ENCODE results near the gene RPS24. TPM values are rescaled to one million over a fixed set of nuclear protein-coding genes. Genes with fewer than 3 reads are reported as not detected.

RPS24 gene
- total and polyA plus RNA-seq, 3 experiments from 2014 or later = 996 to 1,994 (median 1,808) TPM

GRCh38 chr10:78045856-78046255, 12.2 kb downstream of the RPS24 start:
- no peaks in the 10 kb centered on the region for H3K9me3 Mint-ChIP-seq
- H3K4me3 Mint-ChIP-seq = no peak overlapping the region
- H3K4me3 ChIP-seq (ENCODE audit: low read length) = no peak overlapping the region
- H3K27ac Mint-ChIP-seq = no peak overlapping the region
- no peaks in the 10 kb centered on the region for H3K9me3 ChIP-seq (ENCODE audit: low read length)
- peaks cover 4% of the 10 kb centered on the region for H3K4me1 ChIP-seq (ENCODE audit: insufficient read depth, low read length)
- peaks cover 0 to 31% (median 12%) of the 10 kb centered on the region in 3 donors for H3K36me3 Mint-ChIP-seq
- H3K4me1 Mint-ChIP-seq = peaks cover 16 to 28% (median 25%) of the 10 kb centered on the region in 3 donors
- POLR2A ChIA-PET = no interaction called here
- H3K27ac ChIP-seq (ENCODE audit: low read depth, low read length) = no peak overlapping the region
- peaks cover 16% of the 10 kb centered on the region for H3K36me3 ChIP-seq (ENCODE audit: insufficient read depth, low read length)
- H3K27me3 ChIP-seq (ENCODE audit: insufficient read depth, low read length, poor library complexity, severe bottlenecking) = no peaks in the 10 kb centered on the region
- DNase-seq = no peak
- no peaks in the 10 kb centered on the region for H3K27me3 Mint-ChIP-seq
- CTCF ChIA-PET = interaction anchor here (1.1 to 4.7 kb wide), 7 partner anchors 9 to 1158 kb away, joined by 3 to 64 read pairs (median 10); no protein-coding TSS in a partner anchor

GRCh38 chr10:78046711-78047269, 13.1 kb downstream of the RPS24 start:
- ChIA-PET CTCF (interaction anchor here (0.7 to 4.7 kb wide), 18 partner anchors 10 to 1167 kb away, joined by 3 to 64 read pairs (median 4); no protein-coding TSS in a partner anchor), POLR2A (no interaction called here)
- no peaks in the 10 kb centered on the region for H3K27me3 Mint-ChIP-seq
- H3K4me1 ChIP-seq (ENCODE audit: insufficient read depth, low read length) = peaks cover 4% of the 10 kb centered on the region
- no peaks in the 10 kb centered on the region for H3K9me3 Mint-ChIP-seq
- no peak overlapping the region for H3K27ac Mint-ChIP-seq
- H3K36me3 ChIP-seq (ENCODE audit: insufficient read depth, low read length) = peaks cover 7% of the 10 kb centered on the region
- no peak for DNase-seq
- H3K4me1 Mint-ChIP-seq = peaks cover 8 to 23% (median 19%) of the 10 kb centered on the region in 3 donors
- no peaks in the 10 kb centered on the region for H3K27me3 ChIP-seq (ENCODE audit: insufficient read depth, low read length, poor library complexity, severe bottlenecking)
- H3K4me3 ChIP-seq (ENCODE audit: low read length) = no peak overlapping the region
- no peaks in the 10 kb centered on the region for H3K9me3 ChIP-seq (ENCODE audit: low read length)
- H3K4me3 Mint-ChIP-seq = no peak overlapping the region
- peaks cover 0 to 22% (median 5%) of the 10 kb centered on the region in 3 donors for H3K36me3 Mint-ChIP-seq
- no peak overlapping the region for H3K27ac ChIP-seq (ENCODE audit: low read depth, low read length)

DNA sequence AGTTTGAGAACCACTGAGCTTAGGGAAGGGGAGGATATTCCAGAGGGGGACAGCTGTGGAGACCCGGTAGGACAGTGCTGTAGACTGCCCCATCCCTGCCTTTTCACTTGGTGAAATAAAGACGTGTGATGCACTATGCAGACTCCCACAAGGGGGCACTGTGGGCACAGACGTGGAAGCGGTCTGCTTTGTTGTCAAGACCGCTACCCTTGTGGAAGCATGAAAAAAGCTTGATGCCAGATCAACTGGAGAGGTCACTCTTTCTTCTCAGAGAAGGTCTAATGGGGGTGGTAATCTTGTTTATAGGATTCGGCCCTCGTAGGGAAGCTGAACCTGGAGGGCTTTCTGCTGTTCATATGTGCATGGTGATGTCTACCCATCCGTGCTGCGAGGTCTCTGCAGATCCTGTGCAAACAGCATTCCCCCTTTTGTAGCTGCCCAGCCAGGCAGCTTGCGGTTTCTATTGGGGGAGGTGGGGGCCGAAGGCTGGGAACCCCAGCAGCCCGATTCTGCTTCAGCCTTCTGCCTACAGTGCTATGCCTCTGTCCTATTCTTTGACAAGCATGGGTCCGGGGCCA, 13.7 kb downstream of the RPS24 start:
- Mint-ChIP-seq H3K27ac (peak overlapping the region in 2 of 8 donors; percentile 27 to 62), H3K36me3 (peaks cover 0 to 16% (median 4%) of the 10 kb centered on the region in 3 donors), H3K4me3 (no peak overlapping the region), H3K9me3 (no peaks in the 10 kb centered on the region), H3K4me1 (peaks cover 8 to 23% (median 19%) of the 10 kb centered on the region in 3 donors), H3K27me3 (no peaks in the 10 kb centered on the region)
- no peaks in the 10 kb centered on the region for H3K9me3 ChIP-seq (ENCODE audit: low read length)
- H3K27ac ChIP-seq (ENCODE audit: low read depth, low read length) = no peak overlapping the region
- no peaks in the 10 kb centered on the region for H3K27me3 ChIP-seq (ENCODE audit: insufficient read depth, low read length, poor library complexity, severe bottlenecking)
- ChIA-PET POLR2A (no interaction called here), CTCF (interaction anchor here (0.6 to 4.7 kb wide), 21 partner anchors 11 to 1166 kb away, joined by 3 to 64 read pairs (median 4); no protein-coding TSS in a partner anchor)
- DNase-seq = peak; percentile 61 to 81 (median 69)
- no peak overlapping the region for H3K4me3 ChIP-seq (ENCODE audit: low read length)
- H3K36me3 ChIP-seq (ENCODE audit: insufficient read depth, low read length) = peaks cover under 1% of the 10 kb centered on the region
- peaks cover 4% of the 10 kb centered on the region for H3K4me1 ChIP-seq (ENCODE audit: insufficient read depth, low read length)

- ChIA-PET CTCF (interaction anchor here (1.8 to 1.9 kb wide), 2 partner anchors 13 to 1145 kb away, joined by 4 to 9 read pairs; no protein-coding TSS in a partner anchor), POLR2A (no interaction called here)
- Histone ChIP-seq H3K36me3 (ENCODE audit: insufficient read depth, low read length) (no peaks in the 10 kb centered on the region), H3K4me3 (ENCODE audit: low read length) (no peak overlapping the region), H3K27ac (ENCODE audit: low read depth, low read length) (no peak overlapping the region), H3K4me1 (ENCODE audit: insufficient read depth, low read length) (peaks cover 4% of the 10 kb centered on the region), H3K27me3 (ENCODE audit: insufficient read depth, low read length, poor library complexity, severe bottlenecking) (no peaks in the 10 kb centered on the region), H3K9me3 (ENCODE audit: low read length) (no peaks in the 10 kb centered on the region)
- Mint-ChIP-seq H3K4me3 (no peak overlapping the region), H3K36me3 (peaks cover 0 to 3% (median 2%) of the 10 kb centered on the region in 3 donors), H3K9me3 (no peaks in the 10 kb centered on the region), H3K4me1 (peaks cover 4 to 9% (median 6%) of the 10 kb centered on the region in 3 donors), H3K27me3 (no peaks in the 10 kb centered on the region), H3K27ac (no peak overlapping the region)
- no peak for DNase-seq
These were observed 16.2 kb downstream of the RPS24 start for GRCh38 chr10:78049851-78050250.

DNA sequence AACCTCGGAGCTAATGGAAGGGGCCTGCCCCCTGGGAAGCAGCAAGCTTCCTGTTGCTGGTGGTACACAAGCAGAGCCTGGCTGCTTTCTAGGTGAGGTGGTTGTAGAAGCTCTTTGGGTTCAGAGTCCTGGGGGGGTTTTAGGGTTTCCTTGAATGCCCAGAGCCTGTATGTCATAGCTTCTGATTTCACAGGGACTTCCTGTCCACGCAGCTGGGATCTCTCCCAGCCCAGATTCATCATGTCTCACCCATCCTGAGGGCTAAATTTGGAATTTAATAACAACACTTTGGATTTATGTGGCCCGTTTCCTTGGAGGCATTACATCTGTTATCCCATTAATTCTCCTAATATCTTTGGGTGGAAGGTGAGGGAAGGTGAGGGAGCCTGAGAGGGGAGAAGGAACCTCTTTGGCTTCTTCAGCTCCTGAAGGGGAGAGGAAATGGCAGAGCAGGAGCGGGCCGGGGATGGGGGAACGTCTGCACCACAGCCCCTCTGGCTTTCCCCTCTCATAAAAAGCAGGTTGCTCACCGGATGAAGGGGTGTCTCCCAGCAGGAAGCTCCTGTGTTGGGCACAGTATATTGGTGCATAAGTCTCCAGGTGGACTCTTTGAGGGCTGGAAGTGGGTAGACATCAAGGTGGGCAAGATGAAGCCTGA, 19.7 kb downstream of the RPS24 start:
- H3K27ac Mint-ChIP-seq = no peak overlapping the region

DNA sequence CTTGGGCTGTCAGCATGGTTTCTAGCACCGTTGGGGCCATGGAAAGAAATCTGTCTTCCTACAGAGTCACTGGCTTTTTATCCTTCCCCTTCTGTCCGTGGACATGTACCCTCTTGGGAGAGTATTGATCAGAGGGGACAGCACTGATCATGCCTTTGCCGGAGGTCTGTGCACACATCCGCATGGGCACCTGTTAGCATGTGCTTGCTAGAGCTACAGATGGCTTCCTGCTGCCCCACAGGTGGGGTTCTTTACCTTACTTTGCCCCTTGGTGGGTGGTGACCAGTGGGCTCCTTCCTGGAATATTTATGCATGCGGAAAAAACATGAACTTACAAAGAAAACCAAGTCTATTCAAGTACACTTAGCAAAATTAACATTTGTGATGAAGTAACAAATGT, 24.9 kb downstream of the RPS24 start:
- H3K27ac Mint-ChIP-seq = no peak overlapping the region
- POLR2A ChIA-PET = no interaction called here

More for the DNA sequence above, 19.7 kb downstream of the RPS24 start:
- Histone ChIP-seq H3K4me3 (ENCODE audit: low read length) (no peak overlapping the region), H3K27ac (ENCODE audit: low read depth, low read length) (no peak overlapping the region), H3K4me1 (ENCODE audit: insufficient read depth, low read length) (no peaks in the 10 kb centered on the region), H3K9me3 (ENCODE audit: low read length) (no peaks in the 10 kb centered on the region), H3K27me3 (ENCODE audit: insufficient read depth, low read length, poor library complexity, severe bottlenecking) (no peaks in the 10 kb centered on the region), H3K36me3 (ENCODE audit: insufficient read depth, low read length) (no peaks in the 10 kb centered on the region)
- Mint-ChIP-seq H3K9me3 (no peaks in the 10 kb centered on the region), H3K36me3 (peaks cover 0 to 6% (median 3%) of the 10 kb centered on the region in 3 donors), H3K4me3 (no peak overlapping the region), H3K4me1 (no peaks in the 10 kb centered on the region), H3K27me3 (no peaks in the 10 kb centered on the region)
- ChIA-PET CTCF (no interaction called here), POLR2A (interaction anchor here (0.6 kb wide), 1 partner anchor 10 kb away, joined by 3 read pairs; no protein-coding TSS in a partner anchor)
- DNase-seq = no peak

GRCh38 chr10:78059906-78060702, 26.4 kb downstream of the RPS24 start:
- H3K9me3 Mint-ChIP-seq = no peaks in the 10 kb centered on the region
- peaks cover 3% of the 10 kb centered on the region in 2 donors for H3K27me3 Mint-ChIP-seq
- no peak overlapping the region for H3K27ac Mint-ChIP-seq
- POLR2A ChIA-PET = no interaction called here
- CTCF ChIA-PET = interaction anchor here (1.6 kb wide), 1 partner anchor 12 kb away, joined by 4 read pairs; no protein-coding TSS in a partner anchor
- no peaks in the 10 kb centered on the region for H3K4me1 ChIP-seq (ENCODE audit: insufficient read depth, low read length)
- no peak overlapping the region for H3K4me3 Mint-ChIP-seq
- H3K9me3 ChIP-seq (ENCODE audit: low read length) = no peaks in the 10 kb centered on the region
- no peaks in the 10 kb centered on the region for H3K36me3 ChIP-seq (ENCODE audit: insufficient read depth, low read length)
- H3K36me3 Mint-ChIP-seq = peaks cover 0 to 7% (median 1%) of the 10 kb centered on the region in 3 donors
- no peak overlapping the region for H3K4me3 ChIP-seq (ENCODE audit: low read length)
- H3K27ac ChIP-seq (ENCODE audit: low read depth, low read length) = no peak overlapping the region
- H3K4me1 Mint-ChIP-seq = peaks cover 9 to 15% (median 14%) of the 10 kb centered on the region in 3 donors
- H3K27me3 ChIP-seq (ENCODE audit: insufficient read depth, low read length, poor library complexity, severe bottlenecking) = no peaks in the 10 kb centered on the region
- DNase-seq = no peak

More for the DNA sequence above, 24.9 kb downstream of the RPS24 start:
- Mint-ChIP-seq H3K27me3 (peaks cover under 1 to 3% of the 10 kb centered on the region in 2 donors), H3K4me3 (no peak overlapping the region), H3K9me3 (no peaks in the 10 kb centered on the region), H3K36me3 (peaks cover 0 to 4% (median under 1%) of the 10 kb centered on the region in 3 donors), H3K4me1 (peaks cover 9 to 14% (median 12%) of the 10 kb centered on the region in 3 donors)
- H3K4me1 ChIP-seq (ENCODE audit: insufficient read depth, low read length) = no peaks in the 10 kb centered on the region
- H3K9me3 ChIP-seq (ENCODE audit: low read length) = no peaks in the 10 kb centered on the region
- no peaks in the 10 kb centered on the region for H3K27me3 ChIP-seq (ENCODE audit: insufficient read depth, low read length, poor library complexity, severe bottlenecking)
- CTCF ChIA-PET = interaction anchor here (1.6 kb wide), 1 partner anchor 11 kb away, joined by 4 read pairs; no protein-coding TSS in a partner anchor
- no peak for DNase-seq
- H3K36me3 ChIP-seq (ENCODE audit: insufficient read depth, low read length) = no peaks in the 10 kb centered on the region
- no peak overlapping the region for H3K4me3 ChIP-seq (ENCODE audit: low read length)
- no peak overlapping the region for H3K27ac ChIP-seq (ENCODE audit: low read depth, low read length)
